Left renal pelvis (tissue), 4 donors: ENCODE measurements around the gene NCAM1. TPM values are rescaled to one million over a fixed set of nuclear protein-coding genes. Genes with fewer than 3 reads are reported as not detected.

Experiments used
- DNase-seq, 4 donors: peaks; one replicate each; pipeline ENCODE4 v3.0.0-alpha.2; 2013; ENCODE audit warnings: low read depth in 4 of 4, low spot score in 3 of 4
- polyA plus RNA-seq, 4 donors: library from polyadenylated mRNA; unstranded; fragments of 120-200 nt; gene quantifications; one replicate each; pipeline ENCODE4 v1.2.1, GENCODE V29; 2013; ENCODE audit not compliant: insufficient read length in 4 of 4

NCAM1 gene
- polyA plus RNA-seq, 4 donors = 78.7 to 201 (median 84.2) TPM

DNA sequence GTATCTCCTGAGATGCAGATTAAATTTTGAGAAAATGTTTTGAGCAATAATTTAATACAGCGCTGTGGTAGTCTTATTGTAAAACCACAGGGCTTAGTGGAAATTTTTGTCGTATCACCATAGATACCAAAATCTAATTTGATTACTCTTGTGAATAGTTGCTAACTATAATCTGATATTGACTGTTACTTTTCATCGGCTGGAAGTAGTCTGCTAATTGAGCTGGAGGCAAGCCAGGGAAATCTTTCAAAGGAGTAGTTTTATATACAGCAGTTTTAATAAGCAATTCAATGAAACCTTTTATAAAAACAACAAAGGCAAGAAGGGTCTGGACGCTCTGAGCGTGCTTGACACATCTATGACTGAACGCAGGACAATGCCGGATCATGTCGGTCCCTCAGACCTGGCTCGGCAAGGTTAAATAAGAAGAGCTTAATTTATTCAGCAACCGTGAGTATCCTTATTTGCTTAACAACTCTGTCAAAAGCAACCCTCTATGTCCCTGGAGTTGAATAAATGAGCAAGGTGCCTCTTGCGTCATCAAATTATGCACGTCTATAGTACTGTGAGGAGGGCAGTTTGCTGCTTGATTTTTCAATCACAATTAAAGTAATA, 121.2 kb downstream of the NCAM1 start:
- no peak for DNase-seq

- DNase-seq = no peak
Measured at GRCh38 chr11:113083571-113083970, 122.4 kb downstream of the NCAM1 start.

GRCh38 chr11:113084297-113084696, 123.1 kb downstream of the NCAM1 start:
- DNase-seq = no peak

- no peak for DNase-seq
Measured at GRCh38 chr11:113085446-113085845, 124.2 kb downstream of the NCAM1 start.

DNA sequence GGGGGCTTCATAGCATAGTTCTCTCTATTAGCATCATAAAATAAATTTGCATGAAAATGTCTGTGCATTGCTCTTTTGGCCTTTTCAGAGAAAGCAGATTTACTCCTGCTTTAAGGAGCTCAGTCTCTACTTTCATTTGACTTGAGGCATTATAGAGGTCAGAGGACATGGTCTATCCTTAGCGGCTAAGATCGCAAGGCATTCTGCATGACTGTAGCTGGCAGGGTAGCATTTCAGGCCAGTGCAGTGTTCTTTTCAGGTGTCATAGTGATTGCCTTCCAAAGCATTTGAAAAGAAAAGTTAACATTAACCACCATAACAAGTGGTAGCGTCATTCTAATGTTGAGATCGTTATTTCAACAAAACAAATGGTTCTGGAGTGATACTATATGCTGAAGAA, 126.5 kb downstream of the NCAM1 start:
- DNase-seq = no peak

- DNase-seq = no peak
Measured at GRCh38 chr11:113090716-113091480, 129.7 kb downstream of the NCAM1 start.

GRCh38 chr11:113091481-113091780, 130.2 kb downstream of the NCAM1 start:
- DNase-seq = no peak

- DNase-seq = no peak
Measured at GRCh38 chr11:113096648-113097047, 135.4 kb downstream of the NCAM1 start.

GRCh38 chr11:113103932-113104690, 142.9 kb downstream of the NCAM1 start:
- DNase-seq = no peak

DNA sequence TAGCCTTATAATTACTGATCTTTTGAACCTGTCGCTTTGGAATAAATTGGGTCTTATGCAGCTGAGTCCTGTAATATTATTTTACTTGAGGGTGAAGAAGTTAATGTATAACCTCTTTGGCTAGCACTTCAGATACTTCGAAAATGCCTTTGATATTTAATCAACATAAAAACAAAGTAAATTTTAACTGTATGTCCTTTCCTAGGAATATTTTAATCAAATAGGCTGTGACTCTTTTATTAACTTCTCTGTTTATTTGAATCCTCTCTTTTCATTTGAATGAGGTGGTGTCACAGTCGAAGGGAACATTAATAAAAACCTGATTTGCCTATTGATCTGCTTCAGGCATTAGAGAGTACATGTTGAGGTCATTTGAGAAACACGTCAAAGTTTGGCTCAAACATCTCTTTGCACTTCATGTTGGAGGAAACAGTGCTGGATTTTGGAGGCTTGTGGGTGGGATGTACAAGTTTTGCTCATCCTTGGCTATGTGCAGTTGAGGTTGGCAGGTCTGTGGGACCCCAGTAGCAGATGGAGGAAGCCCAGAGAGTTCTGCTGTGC, 143.6 kb downstream of the NCAM1 start:
- DNase-seq = no peak

DNA sequence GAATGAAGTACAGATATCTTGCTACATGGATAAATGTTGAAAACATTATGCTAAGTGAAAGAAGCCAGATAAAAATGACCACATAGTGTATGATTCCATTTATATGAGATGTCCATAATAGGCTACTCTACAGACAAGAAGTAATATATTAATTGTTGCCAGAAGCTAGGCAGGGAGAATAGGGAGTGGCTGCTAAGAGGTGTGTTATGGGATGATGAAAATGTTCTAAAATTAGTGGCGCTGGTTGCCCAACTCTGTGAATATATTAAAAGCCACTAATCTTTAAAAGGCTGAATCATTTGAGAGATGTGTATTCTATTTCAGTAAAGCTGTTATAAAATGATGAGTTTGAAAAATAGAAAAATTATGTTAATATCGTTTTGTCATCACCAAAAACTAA, 144.4 kb downstream of the NCAM1 start:
- DNase-seq = no peak

DNA sequence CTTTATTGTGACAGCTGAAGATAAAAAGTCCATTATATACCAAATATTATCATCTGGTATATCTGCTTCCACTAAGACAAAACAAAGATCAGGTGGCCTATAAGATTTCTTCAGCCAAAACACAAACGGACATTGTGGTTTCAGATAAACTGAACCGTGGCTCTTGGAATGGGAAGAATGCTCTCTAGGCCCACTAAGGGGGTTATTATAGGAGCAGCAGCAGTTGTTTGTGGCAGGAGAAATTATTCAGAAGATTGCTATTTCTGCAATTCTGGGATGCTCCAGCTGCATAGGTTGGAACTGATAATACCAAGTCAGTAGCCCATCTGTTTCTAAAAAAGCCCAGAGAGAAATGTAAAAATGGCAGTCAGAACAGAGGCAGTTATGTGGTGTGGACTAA, 145.3 kb downstream of the NCAM1 start:
- DNase-seq = no peak

DNA sequence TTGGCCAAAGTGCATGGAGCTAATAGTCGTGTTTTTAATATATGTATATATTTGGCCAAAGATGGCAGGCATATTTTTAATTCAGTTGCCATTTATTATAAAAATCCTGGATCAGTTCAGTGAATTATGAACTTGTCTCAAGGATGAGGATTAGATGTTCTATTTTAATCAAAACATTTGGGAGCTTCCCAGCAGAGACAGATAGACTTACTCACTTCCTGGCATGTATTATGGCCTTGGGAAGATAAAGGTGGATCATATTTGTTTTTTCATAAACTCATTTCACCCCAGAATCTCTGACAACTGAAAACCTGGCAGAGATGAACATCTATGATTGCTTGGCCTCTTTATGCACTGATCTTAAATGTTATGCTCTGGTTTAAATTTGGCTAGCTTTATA, 148.8 kb downstream of the NCAM1 start:
- DNase-seq = no peak

GRCh38 chr11:113111156-113111555, 149.9 kb downstream of the NCAM1 start:
- DNase-seq = no peak

GRCh38 chr11:113112307-113112706, 151.1 kb downstream of the NCAM1 start:
- DNase-seq = no peak

DNA sequence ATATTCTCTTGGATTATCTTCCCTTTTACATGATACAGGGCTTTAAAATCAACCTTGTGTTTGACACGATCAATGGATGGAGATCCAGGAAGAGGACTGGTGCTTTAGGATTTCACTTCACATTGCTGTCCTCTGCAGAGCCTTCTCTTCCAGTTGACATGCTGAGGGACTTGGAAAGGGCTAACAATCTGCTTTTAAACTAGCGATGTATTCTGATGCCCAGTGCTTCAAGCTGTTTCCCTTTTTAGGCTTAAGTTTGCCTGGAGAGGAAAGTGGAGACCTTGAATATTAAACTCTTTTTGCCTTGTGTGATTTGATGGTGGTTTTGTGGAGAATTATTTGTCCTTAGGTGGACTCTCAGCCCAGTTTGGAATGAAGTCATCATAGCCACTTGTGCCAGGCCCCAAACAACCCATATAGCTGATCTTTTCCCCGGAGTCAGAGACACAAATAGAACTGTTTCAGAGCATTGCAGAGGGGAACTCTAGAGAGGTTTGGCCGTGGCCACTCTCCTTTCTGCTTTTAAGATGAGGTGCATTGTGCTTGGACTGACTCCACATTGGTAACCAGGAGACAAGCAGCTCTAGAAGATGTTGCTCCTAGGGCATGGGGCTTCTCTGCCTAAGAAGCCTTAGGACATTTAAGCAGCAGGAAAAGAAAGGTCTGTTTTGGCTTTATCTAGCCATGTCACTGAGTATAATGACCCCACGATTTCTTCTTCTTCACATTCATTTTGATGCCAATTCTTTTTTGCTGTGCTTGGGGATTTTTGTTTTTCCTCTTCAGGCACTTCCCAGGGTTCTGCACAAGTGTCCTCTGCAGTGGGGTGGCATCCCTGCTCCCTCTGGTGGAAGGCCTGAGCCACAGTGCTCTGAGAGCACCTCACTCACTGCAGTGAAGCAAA, 152.8 kb downstream of the NCAM1 start:
- DNase-seq = peak in 3 of 4 donors; percentile 27 to 41 (median 29)

DNA sequence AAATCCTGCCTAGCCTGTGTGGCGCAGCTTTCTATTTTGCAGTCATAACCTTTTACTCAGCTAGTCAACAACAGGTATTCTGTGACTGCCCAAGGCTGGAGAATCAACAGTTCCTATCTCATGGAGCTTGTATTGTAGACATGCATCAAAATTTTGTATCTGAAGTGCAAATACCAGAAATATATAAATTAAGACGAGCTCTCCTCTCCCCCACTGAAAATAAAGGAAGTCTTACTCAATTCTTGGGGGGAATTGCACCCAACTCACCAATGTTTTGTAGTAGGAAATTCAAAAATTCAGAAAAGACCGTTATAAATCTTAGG, 153.4 kb downstream of the NCAM1 start:
- no peak for DNase-seq

- DNase-seq = no peak
Measured at GRCh38 chr11:113118104-113118503, 156.9 kb downstream of the NCAM1 start.

DNA sequence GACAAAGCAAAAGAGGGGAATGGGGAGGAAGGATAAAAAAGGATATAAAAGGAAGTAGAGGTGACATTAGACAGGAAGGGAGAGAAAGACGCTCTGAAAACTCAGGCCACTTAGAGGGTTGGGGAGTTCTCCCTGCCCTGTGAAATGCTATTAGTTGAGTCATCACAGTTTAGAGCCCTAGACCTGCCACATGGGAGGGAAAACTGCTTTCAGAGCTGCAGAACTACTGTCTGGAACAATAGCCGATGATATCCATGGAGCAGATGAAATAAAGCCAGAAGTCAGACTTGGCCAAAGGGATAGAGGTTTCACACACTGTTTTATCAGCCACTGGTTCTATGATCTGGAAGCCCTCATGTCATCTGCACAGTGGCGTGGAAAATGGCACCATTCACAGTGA, 157.9 kb downstream of the NCAM1 start:
- DNase-seq = no peak

DNA sequence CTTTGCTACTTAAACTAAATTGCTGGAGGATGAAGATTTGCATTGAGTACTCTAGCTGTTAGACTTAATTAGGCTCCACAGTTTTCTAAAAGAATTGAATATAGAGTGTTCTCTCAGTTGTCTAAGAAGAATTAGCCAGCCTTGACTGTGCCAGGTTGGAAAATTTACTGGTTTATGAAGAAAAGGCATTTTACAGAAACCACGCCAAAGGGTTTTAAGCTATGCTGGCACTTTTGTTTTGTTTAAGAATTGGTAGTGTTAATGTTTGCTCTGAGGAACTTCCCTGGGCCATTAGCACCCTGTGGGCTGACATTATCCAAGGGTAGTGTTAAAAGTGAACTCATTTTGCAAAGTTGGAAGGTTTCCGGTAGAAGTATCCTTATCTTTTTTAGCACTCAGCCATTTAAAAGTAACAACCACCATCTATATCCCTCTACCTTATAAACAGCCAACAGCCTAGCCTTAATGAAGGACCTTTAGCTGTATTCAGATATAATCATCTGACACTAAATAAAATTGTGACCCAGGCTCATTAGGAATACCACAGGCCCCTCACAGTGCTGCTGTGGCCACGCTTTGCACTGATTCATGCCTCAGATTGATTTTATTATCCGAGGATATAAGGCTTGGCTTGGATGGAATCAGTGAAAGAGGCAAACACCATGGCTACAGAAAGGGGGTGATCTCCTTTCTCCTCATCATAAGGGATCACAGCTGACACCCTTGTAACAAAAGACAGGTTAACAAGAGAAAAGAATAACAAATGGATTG, 158.9 kb downstream of the NCAM1 start:
- no peak for DNase-seq
